ENCODE data around the gene TM2D1.
A peak's percentile ranks its signal among the peaks of the same experiment; 100 is the strongest.

Gene TM2D1

DNA sequence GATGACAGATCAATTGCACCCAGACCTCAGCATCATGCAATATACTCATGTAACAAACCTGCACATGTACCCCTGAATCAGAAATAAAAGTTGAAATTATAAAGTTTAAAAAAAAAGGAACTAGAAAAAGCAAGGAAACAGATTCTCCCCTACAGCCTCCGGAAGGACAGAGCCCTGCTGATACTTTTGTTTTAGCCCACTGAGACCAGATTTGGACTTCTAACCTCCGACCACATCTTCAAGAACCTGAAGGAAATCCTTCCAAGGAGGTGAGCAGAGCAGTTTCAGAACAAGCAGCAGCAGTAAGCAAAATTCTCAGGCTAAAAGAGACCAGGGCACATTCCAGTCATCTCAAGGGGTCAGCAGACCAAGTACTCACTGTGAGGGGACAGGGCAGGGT lies 54.5 kb downstream of the TM2D1 start:
- no peak for TF ChIP-seq CTCF (IDR thresholded peaks at IDR 0.05; ENCODE audit: low read length, missing control alignments)
- DNase-seq (ENCODE audit: low read depth): no peak
- H3K4me3 ChIP-seq (replicated peaks; ENCODE audit: low read depth, low read length): no peak overlapping the region

DNA sequence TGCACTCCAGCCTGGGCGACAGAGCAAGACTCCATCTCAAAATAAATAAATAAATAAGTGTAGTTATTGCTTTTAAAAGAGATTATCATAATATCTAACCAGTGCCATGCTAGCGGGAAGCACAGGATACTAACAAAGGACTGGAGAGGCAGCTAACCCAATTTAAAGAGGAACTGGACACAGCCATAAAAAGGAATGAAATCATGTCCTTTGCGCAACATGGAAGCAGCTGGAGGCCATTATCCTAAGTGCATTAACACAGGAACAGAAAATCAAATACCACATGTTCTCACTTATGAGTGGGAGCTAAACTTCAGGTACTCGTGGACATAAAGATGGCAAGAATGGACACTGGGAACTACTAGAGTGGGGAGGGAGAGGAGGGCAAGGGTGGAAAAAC lies 54.9 kb downstream of the TM2D1 start:
- H3K4me3 ChIP-seq (replicated peaks; ENCODE audit: low read depth, low read length): no peak overlapping the region
- TF ChIP-seq CTCF (IDR thresholded peaks at IDR 0.05; ENCODE audit: low read length, missing control alignments): no peak
- no peak for DNase-seq (ENCODE audit: low read depth)

DNA sequence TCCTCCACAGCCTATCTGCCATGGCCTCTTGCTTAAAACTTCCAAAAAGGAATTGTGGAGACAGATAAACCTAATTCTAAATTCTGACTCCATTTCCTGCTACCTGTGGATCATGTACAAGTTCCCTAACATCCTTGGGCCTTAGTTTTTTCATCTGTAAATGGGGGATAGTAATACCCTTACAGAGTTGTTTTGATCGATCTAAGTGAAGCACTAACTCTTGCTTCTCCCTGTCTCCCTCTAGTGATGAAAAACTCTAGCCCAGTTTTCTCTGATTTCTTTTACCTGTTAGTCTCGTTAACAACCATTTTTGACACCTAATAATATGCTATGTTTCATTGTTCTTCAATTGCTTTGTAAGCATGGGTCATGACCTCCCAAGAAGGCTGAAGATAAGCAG lies 65.9 kb downstream of the TM2D1 start:
- TF ChIP-seq CTCF (IDR thresholded peaks at IDR 0.05; ENCODE audit: low read length, missing control alignments): peak; percentile 24
- DNase-seq (ENCODE audit: low read depth): no peak
- no peak overlapping the region for H3K4me3 ChIP-seq (replicated peaks; ENCODE audit: low read depth, low read length)

GRCh38 chr1:61655453-61655852 lies 69.5 kb downstream of the TM2D1 start:
- DNase-seq (ENCODE audit: low read depth): no peak
- H3K4me3 ChIP-seq (replicated peaks; ENCODE audit: low read depth, low read length): no peak overlapping the region
- no peak for TF ChIP-seq CTCF (IDR thresholded peaks at IDR 0.05; ENCODE audit: low read length, missing control alignments)

- no peak for TF ChIP-seq CTCF (IDR thresholded peaks at IDR 0.05; ENCODE audit: low read length, missing control alignments)
- no peak for DNase-seq (ENCODE audit: low read depth)
- H3K4me3 ChIP-seq (replicated peaks; ENCODE audit: low read depth, low read length): no peak overlapping the region
These were observed 70.9 kb downstream of the TM2D1 start for GRCh38 chr1:61654067-61654466.

DNA sequence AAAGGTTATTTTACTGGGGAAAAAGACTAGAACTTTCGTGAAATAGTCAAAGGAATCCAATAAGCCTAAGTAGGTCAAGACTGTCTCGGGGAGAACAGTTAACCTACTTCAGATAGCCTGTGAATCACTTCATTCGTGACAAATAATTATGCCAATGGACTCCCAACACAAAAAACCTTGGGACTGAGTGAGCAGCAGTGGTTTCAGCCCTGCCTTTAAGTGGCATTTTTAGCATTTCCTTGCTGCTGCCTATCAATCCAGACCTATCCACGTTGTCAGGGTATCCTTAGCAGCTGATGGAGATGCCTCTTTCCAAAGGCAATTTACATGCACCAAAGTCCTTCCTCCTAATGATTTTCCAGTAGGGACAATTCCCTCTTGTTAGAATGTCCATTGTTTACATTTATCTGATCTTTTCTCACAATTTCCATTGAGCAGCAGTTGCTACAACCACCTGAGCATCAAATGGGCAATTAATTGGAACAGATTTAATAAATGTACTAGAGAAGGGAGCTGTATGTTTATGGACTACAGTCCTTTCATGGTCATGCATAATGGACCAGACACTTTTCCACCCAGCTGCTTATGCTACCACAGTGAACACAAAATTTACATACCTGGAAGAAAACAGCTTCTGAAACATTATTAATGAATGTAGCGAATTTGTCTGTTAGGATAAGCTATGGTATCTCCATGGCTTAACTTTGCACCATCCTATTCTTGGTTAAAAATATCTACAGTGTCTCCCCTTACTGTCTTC lies 75.8 kb downstream of the TM2D1 start:
- no peak for TF ChIP-seq CTCF (IDR thresholded peaks at IDR 0.05; ENCODE audit: low read length, missing control alignments)
- no peak overlapping the region for H3K4me3 ChIP-seq (replicated peaks; ENCODE audit: low read depth, low read length)

GRCh38 chr1:61647142-61647541 lies 77.8 kb downstream of the TM2D1 start:
- no peak overlapping the region for H3K4me3 ChIP-seq (replicated peaks; ENCODE audit: low read depth, low read length)
- DNase-seq (ENCODE audit: low read depth): no peak
- no peak for TF ChIP-seq CTCF (IDR thresholded peaks at IDR 0.05; ENCODE audit: low read length, missing control alignments)

More for the DNA sequence above, 75.8 kb downstream of the TM2D1 start:
- no peak for DNase-seq (ENCODE audit: low read depth)

All from fibroblast of pulmonary artery (primary cell).